BE2C (cell line): ENCODE results near the gene MORF4L2.
"Not testable (repeated sequence)": the region's sequence is repeated elsewhere in the genome, so short reads cannot be mapped to it uniquely, and the experiment has no call there.

Experiments
- DNase-seq: peaks from one replicate; pipeline ENCODE4 v3.0.0-alpha.2; 2020
- H3K27me3 ChIP-seq: fragments of 250-450 bp; sonication (Bioruptor Pico); 2 replicates; pipeline ENCODE4 v1.5.1; 2020; ENCODE audit warnings: mild to moderate bottlenecking
- H3K36me3 ChIP-seq: fragments of 250-450 bp; sonication (Bioruptor Pico); 2 replicates; pipeline ENCODE4 v1.5.1; 2020; ENCODE audit warnings: mild to moderate bottlenecking
- H3K4me1 ChIP-seq: fragments of 250-450 bp; sonication (Bioruptor Pico); 2 replicates; pipeline ENCODE4 v1.5.1; 2020
- H3K4me3 ChIP-seq: 2 replicates; pipeline ENCODE4 v1.5.1; 2011; ENCODE audit warnings: low read depth, low read length
- H3K9me3 ChIP-seq: fragments of 250-450 bp; sonication (Bioruptor Pico); 2 replicates; pipeline ENCODE4 v1.5.1; 2020
- CTCF ChIP-seq: IDR thresholded peaks from 2 replicates; pipeline ENCODE4 v1.5.1; 2012; ENCODE audit warnings: mild to moderate bottlenecking, low read depth, low read length

MORF4L2 gene

GRCh38 chrX:103674531-103675454 lies 11.7 kb downstream of the MORF4L2 start:
- no peaks in the 10 kb centered on the region for H3K9me3 ChIP-seq
- DNase-seq, result no peak
- no peak for TF ChIP-seq CTCF
- peaks cover 22% of the 10 kb centered on the region for H3K36me3 ChIP-seq
- no peaks in the 10 kb centered on the region for H3K4me1 ChIP-seq
- no peaks in the 10 kb centered on the region for H3K27me3 ChIP-seq
- H3K4me3 ChIP-seq, result no peak overlapping the region

- TF ChIP-seq CTCF, result no peak
- Histone ChIP-seq H3K36me3 (no peaks in the 10 kb centered on the region), H3K27me3 (no peaks in the 10 kb centered on the region), H3K4me1 (peaks cover 5% of the 10 kb centered on the region; the same call in 1 of the 2 replicates), H3K9me3 (no peaks in the 10 kb centered on the region), H3K4me3 (no peak overlapping the region)
- no peak for DNase-seq
These were observed 16.8 kb downstream of the MORF4L2 start for GRCh38 chrX:103669745-103670144.

- no peak for DNase-seq
- TF ChIP-seq CTCF, result no peak
- H3K4me3 ChIP-seq, result no peak overlapping the region
- peaks cover 5% of the 10 kb centered on the region; the same call in 1 of the 2 replicates for H3K4me1 ChIP-seq
- no peaks in the 10 kb centered on the region for H3K36me3 ChIP-seq
- H3K9me3 ChIP-seq, result no peaks in the 10 kb centered on the region
- H3K27me3 ChIP-seq, result no peaks in the 10 kb centered on the region
These were observed 20.0 kb downstream of the MORF4L2 start for GRCh38 chrX:103666202-103667107.

- H3K4me3 ChIP-seq, result no peak overlapping the region
- TF ChIP-seq CTCF, result no peak
These were observed 22.3 kb downstream of the MORF4L2 start for GRCh38 chrX:103663981-103664762.

GRCh38 chrX:103659460-103659859 lies 27.0 kb downstream of the MORF4L2 start:
- H3K4me3 ChIP-seq, H3K36me3 ChIP-seq, DNase-seq, H3K4me1 ChIP-seq, H3K9me3 ChIP-seq, H3K27me3 ChIP-seq: not testable (repeated sequence)

More at GRCh38 chrX:103663981-103664762, 22.3 kb downstream of the MORF4L2 start:
- Histone ChIP-seq H3K9me3 (no peaks in the 10 kb centered on the region), H3K4me1 (peaks cover 5% of the 10 kb centered on the region; the same call in 1 of the 2 replicates), H3K36me3 (no peaks in the 10 kb centered on the region), H3K27me3 (no peaks in the 10 kb centered on the region)
- no peak for DNase-seq
